AG09319 (cell line): ENCODE results near the gene PRKAR2A.

ENCODE experiments used
- DNase-seq: peaks from one replicate; pipeline ENCODE4 v3.0.0-alpha.2; 2010; ENCODE audit warnings: low read depth; ENCODE audit errors: extremely low read depth
- CTCF ChIP-seq: IDR thresholded peaks from 2 replicates; pipeline ENCODE4 v1.5.1; 2011; ENCODE audit warnings: low read depth, mild to moderate bottlenecking, inconsistent platforms, low read length, moderate library complexity

PRKAR2A gene

DNA sequence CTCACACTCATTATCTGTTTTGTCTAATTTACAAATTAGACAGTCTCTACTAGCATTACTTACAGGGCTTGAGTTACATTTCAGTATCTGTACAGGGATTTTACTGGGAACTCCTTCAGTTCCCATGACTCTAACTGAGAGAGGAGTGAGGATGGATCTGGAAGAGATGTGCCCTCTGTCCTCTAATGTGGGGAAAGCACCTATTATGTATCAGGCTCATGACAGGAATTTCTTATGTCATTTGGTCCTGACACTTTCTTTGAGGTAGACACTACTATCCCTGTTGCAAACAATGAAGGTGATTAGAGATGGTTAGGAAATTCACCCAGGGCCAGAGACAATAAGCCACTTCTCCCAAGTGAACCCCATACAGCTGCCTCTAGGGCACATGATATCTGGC, 151.1 kb downstream of the PRKAR2A start:
- DNase-seq: no peak
- TF ChIP-seq CTCF: no peak
